EH (cell line): ENCODE results near the gene RECK.
A peak's percentile ranks its signal among the peaks of the same experiment; 100 is the strongest.
"Not testable (repeated sequence)": the region's sequence is repeated elsewhere in the genome, so short reads cannot be mapped to it uniquely, and the experiment has no call there.

ENCODE experiments used
- DNase-seq: peaks from one replicate; pipeline ENCODE4 v3.0.0-alpha.2; 2015; ENCODE audit warnings: low read depth

The RECK gene

DNA sequence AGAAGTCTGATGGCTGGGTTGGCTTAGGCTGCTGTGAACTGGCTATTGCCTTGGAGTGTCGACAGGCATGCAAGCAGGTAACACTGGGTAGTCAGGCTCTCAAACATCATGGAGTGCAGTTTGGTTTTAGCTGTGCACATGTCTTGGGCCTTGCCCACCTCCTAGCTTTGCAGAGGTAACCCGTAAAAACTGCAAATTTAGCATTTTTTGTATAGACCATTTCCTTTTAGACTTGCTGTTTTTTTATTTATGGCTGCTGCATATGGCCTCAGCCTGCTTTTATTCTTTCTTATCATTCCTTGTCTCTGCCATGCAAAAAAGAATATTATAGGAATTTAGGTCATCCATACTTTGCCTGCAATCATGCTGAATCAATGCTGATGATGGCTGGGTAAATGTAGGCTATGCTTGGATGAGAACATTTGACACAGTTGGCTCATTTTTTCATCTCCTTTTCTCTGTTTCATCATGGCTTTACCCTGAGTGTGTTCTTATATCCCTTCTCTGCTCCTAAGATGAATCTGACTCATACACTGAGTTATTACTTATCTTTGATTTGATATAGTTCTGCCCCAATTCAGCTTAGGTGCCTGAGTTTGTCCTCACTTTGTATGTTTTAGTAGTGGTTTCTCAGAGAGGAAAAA, 27.2 kb downstream of the RECK start:
- DNase-seq, result peak; percentile 52

DNA sequence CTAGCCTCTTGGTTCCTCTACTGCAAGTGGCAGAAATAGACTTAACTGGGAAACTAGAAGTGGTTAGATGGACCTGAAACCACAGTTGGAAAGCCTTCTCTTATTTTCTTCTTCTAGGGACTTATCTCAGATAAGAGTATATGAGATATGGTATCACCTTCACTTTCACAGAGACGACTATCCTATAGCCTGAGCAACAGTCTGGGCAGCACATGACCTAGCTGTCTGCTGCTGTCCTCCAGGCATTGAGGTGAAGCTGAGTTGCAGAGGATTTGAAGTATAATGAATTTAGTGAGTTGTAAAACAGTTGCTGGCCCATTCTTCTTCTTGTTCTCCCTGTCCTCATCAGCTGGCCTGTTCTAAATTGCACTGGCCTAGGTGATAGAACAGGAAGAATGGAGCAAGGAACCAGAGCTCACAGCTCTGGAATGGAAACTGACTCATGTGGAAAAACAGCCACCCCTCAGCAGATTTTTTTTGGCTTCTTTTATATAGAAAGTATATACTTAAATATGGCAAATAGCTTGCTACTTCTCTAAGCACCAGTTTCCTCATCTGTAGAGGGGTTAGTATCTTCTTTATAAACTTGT, 27.8 kb downstream of the RECK start:
- DNase-seq, result peak; percentile 54

DNA sequence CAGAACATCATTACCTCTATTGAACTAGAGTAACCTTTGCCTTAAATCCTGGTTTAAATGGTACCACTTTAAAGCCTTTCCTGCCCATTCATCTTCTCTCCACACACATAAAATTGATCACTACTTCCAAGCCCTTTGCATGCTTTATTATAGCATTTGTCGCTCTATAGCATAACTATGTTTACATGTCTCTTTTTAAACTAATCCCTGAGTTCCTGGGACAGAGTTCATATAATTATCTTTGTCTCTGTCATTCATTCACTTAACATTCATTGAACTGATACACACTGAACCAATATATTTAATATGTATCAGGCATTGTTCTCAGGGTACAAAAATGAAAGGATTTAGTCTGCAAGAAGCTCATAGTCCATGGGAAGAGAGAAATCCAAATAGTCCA, 37.3 kb downstream of the RECK start:
- no peak for DNase-seq

DNA sequence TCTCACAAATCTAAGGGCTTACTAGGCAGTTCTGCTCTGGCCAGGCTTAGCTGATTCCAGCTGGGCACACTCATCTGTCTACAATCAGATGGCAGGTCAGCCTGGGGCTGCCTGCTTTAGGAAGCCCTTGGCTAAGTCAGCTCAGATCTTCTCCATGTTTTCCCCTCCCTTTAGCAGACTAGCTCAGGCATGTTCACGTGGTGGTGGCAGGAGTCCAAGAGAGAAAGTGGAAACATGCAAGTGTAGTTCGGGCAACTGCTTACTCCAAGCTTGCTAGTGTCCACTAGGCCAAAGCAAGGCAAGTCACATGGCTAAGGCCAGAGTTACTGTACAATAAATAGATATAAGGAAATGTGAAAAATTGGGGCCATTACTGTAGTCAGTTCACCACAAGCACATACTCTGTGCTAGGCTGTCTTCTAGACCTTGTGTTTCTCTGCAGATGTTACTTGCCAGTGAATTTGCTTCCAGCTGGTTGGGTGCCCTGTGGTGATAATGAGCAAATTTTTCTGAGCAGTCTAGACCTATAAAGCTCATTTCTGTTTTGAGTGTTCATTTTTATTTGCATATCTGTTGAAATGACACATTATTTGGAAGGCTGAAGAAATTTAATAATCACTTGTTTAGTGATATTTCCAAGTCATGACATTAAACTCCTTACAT, 38.3 kb downstream of the RECK start:
- DNase-seq, result peak; percentile 84

DNA sequence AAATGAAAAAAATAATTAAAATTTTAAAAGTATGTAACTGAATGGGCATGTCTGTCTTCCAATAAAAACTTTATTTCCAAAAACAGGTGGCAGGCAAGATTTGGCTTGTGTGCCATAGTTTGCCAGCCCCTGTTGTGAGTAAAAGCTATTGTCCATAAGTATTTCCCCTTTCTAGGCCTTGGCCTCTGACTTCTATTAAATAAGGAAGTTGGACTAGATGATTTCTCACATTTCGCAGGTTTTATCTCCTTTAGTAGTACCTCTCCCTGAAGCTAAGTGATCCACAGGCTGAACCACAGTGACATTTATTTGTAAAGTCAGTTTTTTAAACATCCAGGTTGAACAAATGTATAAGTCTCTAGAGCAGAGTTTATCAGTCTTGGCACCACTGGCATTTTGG, 41.3 kb downstream of the RECK start:
- DNase-seq, result no peak

DNA sequence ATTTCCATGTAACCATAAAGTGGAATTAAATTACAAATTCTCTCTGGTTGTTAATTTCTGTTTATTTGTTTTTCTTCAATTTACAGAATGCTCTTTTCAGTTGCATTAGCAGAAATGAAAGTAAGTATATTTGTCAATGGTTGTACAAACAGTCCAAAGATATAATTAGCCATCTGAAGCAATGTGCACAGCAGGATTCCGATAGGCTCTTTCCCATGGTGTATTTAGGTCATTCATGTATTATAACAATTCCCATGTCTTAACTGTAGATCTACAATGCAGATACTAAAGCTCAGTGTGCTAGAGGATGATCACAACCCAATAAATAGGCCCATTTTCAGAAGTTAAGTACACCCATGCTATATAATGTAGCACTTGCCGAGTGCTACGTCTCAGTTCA, 43.8 kb downstream of the RECK start:
- DNase-seq, result no peak

DNA sequence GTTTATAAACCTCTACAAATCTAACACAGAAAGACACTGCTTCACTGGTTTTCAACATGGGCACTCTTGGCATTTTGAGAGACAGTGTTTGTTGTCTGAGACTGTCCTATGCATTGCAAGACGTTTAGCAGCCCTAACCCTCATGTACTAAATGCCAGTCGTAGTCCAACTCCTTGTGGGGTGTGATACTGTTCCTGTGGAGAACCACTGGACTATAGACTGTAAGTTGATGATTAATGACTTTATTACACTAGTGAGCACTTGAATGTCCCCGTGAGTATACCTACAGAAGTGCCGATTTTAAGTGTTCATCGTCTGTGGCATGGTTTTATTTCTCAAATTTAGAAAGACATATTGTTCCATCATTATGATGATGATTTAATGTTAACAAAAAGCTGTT, 46.2 kb downstream of the RECK start:
- DNase-seq, result no peak

DNA sequence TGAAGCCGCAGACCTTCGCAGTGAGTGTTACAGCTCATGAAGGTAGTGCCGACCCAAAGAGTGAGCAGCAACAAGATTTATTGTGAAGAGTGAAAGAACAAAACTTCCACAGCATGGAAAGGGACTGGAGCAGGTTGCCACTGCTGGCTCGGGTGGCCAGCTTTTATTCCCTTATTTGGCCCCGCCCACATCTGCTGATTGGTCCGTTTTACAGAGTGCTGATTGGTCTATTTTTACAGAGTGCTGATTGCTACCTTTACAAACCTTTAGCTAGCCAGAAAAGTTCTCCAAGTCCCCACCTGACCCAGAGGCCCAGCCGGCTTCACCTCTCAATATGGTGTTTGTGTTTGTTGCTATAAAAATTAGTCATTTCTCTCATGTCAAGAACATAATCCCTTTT, 49.7 kb downstream of the RECK start:
- DNase-seq, result no peak

DNA sequence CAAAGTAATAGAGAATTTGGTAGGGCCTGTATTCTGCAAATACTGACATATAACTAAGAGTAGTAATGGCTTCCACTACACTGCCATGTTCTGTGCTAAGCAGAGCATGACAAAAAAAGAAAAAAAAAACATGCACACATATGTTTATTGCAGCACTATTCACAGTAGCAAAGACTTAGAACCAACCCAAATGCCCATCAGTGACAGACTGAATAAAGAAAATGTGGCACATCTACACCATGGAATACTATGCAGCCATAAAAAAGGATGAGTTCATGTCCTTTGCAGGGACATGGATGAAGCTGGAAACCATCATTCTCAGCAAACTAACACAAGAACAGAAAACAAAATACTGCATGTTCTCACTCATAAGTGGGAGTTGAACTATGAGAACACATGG, 50.3 kb downstream of the RECK start:
- DNase-seq, result not testable (repeated sequence)

DNA sequence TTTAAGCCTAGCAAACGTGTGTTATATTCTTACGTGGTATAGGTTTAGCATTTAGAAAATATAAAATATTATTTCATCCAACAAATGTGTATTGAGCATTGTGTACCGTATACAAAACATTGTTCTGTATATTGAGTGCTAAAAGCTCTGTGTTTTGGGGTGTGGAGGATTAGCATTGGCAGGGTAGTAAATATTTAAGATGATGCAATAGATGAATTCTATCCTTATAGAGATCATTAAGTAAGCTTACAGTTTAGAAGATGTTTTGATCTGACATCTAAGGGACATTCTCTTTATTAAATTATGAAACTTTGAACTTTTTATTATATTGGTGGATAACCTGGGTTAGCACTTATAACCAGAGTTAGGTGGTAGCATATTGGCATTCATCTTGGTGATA, 51.3 kb downstream of the RECK start:
- no peak for DNase-seq

DNA sequence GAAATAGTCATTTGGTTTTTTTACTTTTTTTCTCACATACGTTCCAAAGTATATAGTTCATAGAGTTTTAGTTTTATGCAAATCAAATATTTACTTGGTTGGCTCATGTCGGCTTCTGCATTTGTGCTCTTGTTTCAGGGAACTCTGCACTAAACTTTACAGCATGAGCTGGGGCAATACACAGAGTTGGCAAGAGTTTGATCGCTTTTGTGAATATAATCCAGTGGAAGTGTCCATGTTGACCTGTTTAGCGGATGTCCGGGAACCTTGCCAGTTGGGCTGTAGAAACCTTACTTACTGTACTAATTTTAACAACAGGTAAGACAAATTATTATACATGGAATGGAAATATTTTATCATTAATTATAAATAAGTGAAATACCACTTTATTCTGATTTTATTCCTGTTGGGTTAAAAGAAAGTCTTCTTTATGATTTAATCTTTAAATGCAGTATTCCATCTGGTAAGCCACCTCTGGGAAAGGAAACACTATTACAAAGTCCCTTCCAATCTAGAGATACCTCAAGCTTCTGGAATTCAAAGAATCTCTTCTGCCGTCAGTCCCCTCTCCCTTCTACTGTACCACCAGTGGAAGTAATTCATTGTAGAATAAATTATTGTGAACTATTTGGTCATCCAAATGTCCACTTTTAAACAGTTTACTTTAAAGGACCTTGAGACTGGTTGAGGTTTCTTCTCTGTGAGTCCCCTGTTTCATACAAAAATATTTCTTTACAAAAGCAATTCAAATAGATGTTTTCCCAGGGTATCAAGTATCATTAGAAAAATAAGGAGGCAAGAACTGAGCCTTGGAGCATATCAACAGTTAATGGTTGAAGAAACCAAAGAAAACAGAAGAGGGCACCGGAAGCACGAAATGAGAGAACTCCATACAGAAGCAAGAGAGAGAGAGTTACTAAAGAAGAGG, 54.6 kb downstream of the RECK start:
- peak; percentile 88 for DNase-seq

DNA sequence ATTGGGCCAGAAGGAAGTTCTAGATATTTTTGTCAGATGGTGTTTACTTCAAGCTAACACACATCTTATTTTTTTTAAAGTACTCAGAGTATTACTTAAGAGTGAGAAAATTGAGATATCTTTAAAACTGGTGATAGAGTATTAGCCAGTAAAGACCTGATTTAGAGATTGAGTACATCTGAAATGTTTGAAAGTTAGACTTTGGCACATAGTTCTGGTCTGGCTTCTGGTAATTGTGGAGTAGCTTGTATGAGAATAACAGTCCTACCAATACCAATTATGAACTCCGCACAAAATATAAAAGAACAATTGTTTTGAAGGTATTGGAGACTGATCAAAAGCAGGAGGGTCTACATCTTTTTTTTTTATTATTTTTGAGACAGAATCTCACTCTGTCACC, 55.3 kb downstream of the RECK start:
- DNase-seq, result no peak

DNA sequence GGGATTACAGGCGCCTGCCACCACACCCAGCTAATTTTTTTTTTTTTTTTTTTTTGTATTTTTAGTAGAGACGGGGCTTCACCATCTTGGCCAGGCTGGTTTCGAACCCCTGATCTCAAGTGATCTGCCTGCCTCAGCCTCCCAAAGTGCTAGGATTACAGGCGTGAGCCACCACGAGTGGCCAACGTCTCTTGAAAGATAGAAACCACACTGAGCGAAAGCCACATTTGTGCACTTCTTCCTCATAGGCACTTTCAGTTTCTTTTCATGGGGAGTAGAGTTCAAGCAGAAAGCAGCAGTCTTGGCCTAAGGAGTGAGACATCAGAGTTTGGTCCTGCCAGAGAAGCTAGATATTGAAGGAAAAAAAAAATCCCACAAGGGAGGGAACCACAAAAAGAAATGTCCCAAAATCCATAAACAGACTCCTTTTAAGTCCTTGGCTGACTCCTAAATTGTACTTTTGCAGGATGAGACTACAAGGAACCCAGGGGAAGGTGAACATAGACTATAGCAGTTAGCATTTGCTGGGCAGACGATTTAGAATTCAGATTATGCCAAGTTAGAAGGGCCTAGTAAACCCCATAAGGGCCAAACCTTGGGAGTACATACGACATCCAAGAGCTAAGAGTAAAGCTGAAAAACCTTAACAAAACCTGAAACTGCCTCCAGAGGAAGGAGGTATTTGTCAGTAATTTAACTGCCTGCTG, 55.9 kb downstream of the RECK start:
- no peak for DNase-seq

DNA sequence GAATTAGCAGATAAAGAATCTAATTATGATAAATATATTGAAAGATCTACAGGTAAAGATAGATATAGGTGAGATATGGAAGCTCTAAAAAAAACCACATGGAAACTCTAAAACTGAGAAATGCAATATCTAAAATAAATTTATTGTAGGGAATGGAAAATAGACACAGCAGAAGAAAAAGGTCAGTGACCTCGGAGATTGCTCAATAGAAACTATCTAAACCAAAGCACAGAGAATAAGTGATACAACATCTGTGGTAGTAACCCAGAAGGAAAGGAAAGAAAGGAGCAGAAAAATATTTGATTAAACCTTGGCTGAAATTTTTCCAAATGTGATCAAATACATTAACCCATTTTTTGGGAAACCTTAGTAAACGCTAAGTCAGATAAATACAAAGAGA, 56.7 kb downstream of the RECK start:
- DNase-seq, result no peak

DNA sequence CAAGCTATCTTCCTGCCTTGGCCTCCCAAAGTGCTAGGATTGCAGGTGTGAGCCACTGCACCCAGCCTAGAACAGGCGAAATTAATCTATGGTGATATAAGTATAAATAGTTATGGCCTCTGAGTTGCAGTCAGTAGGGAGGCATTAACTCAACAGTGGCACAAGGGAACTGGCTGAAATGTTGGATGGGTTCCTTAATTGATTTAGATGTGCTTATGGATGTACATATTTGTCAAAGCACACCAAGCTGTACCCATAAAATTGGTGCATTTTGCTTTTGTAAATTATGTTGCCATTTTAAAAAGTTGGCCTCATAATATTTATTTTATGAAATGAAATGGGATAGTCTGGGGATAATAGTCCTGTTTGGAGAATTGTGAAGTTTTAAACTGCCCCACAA, 63.0 kb downstream of the RECK start:
- no peak for DNase-seq

DNA sequence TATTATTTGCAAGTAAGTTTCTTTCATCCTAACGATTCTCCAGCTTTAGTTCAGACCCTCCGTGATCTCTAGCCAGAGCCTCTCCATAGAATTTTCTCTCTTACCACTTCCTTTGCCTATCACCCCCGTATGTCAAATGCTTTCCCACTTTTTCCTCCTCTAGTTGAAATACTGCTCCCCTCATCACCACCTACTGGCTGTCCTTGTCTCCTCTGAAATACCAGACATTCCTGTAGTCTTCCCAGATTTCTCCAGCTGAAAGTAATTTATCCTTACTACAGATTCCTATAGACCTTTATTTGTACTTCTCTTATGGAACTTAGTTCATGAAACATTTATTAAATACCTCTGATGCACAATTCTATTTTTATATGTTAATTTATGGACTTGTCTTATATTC, 63.8 kb downstream of the RECK start:
- DNase-seq, result peak; percentile 84

DNA sequence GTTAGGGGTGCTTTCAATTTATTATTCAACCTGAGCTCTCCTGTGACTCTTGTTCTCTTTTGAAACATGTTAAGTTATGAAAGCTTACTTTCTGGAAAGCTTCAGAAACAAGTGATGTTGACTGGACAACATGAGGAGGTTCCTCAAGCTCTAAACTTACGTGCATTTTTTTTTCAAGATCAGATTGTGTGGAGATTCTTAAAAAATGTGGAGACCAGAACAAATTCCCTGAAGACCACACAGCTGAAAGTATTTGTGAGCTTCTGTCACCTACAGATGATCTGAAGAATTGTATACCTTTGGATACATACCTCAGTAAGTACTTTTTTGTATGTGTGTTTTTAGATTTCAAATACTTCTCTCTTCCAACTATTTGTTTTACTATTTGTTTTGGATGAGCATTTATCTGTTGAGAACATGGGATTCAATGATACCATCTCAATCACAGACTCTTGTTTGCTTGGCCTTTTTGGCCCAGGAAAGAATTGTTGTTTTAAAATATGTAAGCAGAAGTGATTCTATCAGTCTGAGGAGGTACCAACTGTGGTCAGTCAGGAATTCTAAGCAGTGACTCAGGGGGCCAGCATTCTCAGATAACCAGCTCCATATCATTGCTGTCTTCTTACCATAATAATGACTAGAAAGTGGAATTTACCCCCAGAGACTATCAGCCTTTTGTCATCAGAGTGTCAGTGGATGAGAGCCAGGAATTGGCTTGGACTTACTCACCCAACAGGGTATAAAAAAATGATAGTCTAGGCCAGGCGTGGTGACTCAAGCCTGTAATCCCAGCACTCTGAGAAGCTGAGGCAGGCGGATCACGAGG, 65.4 kb downstream of the RECK start:
- DNase-seq, result peak; percentile 100

DNA sequence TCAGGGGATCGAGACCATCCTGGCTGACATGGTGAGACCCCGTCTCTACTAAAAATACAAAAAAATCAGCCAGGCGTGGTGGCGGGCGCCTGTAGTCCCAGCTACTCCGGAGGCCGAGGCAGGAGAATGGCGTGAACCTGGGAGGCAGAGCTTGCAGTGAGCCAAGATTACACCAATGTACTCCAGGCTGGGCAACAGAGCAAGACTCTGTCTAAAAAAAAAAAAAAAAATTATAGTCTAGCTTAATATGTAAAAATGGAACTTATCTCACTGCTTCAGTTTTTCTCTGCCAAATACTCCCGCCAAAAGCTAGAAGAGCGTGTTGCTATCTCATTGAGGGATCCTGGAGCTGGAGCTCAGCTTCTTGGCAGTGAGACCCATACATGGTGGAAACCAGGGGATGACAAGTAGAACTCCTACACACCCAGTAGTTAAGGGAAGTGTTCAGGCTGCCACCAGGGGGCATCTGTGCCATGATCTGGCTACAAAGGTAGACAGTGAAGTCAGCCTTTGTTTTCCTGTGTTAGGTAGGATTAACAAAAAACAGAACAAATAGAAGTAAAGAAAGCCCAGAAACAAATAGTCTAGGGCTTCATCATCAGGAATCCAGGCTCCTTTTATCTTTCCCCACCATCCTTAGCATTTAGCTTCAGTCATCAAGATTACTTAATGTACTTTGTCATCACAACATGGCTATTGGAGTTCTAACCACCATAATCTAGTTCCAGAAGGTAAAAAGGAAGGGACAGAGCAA, 66.2 kb downstream of the RECK start:
- peak; percentile 76 for DNase-seq

DNA sequence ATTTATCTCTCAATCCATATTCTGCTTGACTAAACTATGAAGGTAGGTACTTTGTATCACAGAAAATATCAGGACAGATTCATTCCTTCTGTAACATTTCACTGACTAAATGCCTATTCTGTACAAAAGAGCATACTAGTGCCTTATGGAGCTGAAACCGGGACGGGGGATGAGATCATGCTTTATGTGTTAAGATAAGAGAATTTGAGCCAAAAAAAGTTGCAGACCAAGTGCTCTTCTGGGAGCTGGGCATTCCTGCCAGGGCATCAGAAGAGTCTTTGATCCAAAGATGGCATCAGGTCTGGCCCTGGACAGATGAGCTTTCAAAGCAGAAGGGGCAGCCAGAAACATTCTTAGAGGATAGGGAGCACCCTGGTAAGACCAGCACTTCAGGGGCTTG, 72.4 kb downstream of the RECK start:
- DNase-seq, result no peak

DNA sequence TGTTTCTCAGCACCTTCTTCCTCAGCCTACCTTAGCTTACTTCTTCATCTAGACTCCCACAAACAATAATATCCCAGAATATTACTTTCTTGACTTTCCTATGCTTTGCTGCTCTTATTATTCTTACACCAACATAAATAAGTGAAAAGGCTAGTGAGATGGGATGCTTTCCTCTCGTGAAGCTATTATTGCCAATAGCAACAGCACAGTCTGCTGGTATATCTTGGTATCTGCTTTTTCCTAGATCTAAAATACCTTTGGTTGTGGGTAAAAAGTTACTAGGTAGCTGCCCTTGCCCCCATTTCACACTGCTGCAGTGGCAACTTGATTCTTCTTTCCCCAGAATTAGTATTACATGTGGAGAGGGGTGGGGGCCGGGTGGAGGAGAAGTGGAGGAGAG, 73.7 kb downstream of the RECK start:
- DNase-seq, result no peak
